NB4 (cell line): ENCODE measurements around the gene CD302.
"Not testable (repeated sequence)": the region's sequence is repeated elsewhere in the genome, so short reads cannot be mapped to it uniquely, and the experiment has no call there.

Experiments used
- DNase-seq: peaks from one replicate; pipeline ENCODE4 v3.0.0; 2010; ENCODE audit warnings: low read depth
- H3K4me3 ChIP-seq: one replicate; pipeline ENCODE4 v1.5.1; 2011; ENCODE audit warnings: mild to moderate bottlenecking, low read depth, low read length, moderate library complexity
- MYC ChIP-seq: IDR thresholded peaks from 2 replicates; pipeline ENCODE4 v1.6.1; 2011; ENCODE audit warnings: low read depth, low read length
- POLR2A ChIP-seq: IDR thresholded peaks from 2 replicates; pipeline ENCODE4 v1.6.1; 2011; ENCODE audit warnings: mild to moderate bottlenecking; ENCODE audit not compliant: insufficient read length; ENCODE audit errors: extremely low read depth
- TF ChIP-seq, protein P1 (sequence below): IDR thresholded peaks from 2 replicates; pipeline ENCODE4 v1.6.1; 2011; ENCODE audit warnings: low read depth, low read length
- TF ChIP-seq, protein P2 (sequence below): IDR thresholded peaks from one replicate; pipeline ENCODE4 v1.5.1; 2012; ENCODE audit warnings: low read depth, low read length

Gene CD302

DNA sequence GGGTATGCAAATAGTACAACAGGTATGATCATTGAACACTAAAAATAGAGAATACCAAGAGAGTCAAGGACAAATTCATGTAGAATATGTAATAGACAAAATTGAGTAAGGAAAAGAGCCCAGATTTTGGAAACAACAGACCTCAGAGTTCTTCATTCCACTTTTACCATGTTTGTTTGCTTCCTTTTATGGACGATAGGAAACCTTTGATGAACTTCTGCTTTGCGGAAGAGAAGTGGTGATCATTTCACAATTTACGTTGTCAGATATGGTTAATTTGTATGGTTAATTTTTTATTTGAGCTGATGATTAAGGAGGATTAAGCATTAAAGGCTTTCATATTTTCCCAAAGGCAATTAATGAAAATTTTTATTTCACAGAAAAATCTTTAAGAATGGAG is 69.4 kb downstream of the CD302 start:
- no peak overlapping the region for H3K4me3 ChIP-seq
- TF ChIP-seq, protein P1, sequence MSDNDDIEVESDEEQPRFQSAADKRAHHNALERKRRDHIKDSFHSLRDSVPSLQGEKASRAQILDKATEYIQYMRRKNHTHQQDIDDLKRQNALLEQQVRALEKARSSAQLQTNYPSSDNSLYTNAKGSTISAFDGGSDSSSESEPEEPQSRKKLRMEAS = no peak
- no peak for TF ChIP-seq POLR2A
- TF ChIP-seq, protein P2, sequence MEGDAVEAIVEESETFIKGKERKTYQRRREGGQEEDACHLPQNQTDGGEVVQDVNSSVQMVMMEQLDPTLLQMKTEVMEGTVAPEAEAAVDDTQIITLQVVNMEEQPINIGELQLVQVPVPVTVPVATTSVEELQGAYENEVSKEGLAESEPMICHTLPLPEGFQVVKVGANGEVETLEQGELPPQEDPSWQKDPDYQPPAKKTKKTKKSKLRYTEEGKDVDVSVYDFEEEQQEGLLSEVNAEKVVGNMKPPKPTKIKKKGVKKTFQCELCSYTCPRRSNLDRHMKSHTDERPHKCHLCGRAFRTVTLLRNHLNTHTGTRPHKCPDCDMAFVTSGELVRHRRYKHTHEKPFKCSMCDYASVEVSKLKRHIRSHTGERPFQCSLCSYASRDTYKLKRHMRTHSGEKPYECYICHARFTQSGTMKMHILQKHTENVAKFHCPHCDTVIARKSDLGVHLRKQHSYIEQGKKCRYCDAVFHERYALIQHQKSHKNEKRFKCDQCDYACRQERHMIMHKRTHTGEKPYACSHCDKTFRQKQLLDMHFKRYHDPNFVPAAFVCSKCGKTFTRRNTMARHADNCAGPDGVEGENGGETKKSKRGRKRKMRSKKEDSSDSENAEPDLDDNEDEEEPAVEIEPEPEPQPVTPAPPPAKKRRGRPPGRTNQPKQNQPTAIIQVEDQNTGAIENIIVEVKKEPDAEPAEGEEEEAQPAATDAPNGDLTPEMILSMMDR = no peak
- TF ChIP-seq MYC = no peak
- no peak for DNase-seq

DNA sequence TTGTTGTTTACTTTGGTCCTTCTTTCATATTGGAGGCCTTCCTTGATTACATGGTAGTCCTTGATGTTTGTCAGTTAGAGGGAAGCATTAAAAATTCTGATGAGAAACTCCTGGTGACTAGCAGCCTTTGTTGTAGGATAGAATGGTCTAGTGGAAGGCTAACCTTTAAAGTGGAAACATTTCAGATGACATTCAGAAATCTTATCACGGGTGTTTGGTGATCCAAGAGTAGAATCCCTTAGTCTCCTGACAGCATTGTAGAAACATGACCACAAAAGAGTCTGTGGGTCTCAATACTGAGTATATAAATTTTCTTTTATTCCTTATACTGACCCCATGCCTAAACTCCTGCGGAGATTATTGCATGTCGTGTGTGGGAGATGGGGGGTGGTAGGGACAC is 72.3 kb downstream of the CD302 start:
- DNase-seq = no peak
- H3K4me3 ChIP-seq = no peak overlapping the region
- TF ChIP-seq, protein P2 = no peak
- TF ChIP-seq MYC = no peak
- no peak for TF ChIP-seq POLR2A
- TF ChIP-seq, protein P1 = no peak

DNA sequence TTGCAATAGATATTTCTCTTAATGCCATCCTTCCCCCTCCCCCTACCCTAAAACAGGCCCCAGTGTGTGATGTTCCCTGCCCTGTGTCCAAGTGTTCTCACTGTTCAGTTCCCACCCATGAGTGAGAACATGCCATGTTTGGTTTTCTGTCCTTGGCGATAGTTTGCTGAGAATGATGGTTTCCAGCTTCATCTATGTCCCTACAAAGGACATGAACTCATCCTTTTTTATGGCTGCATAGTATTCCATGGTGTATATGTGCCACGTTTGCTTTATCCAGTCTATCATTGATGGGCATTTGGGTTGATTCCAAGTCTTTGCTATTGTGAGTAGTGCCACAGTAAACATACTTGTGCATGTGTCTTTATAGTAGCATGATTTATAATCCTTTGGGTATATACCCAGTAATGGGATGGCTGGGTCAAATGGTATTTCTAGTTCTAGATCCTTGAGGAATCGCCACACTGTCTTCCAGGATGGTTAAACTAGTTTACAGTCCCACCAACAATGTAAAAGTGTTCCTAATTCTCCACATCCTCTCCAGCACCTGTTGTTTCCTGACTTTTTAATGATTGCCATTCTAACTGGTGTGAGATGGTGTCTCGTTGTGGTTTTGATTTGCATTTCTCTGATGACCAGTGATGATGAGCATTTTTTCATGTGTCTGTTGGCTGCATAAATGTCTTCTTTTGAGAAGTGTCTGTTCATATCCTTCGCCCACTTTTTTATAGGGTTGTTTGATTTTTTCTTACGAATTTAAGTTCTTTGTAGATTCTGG is 73.0 kb downstream of the CD302 start:
- DNase-seq, H3K4me3 ChIP-seq: not testable (repeated sequence)

DNA sequence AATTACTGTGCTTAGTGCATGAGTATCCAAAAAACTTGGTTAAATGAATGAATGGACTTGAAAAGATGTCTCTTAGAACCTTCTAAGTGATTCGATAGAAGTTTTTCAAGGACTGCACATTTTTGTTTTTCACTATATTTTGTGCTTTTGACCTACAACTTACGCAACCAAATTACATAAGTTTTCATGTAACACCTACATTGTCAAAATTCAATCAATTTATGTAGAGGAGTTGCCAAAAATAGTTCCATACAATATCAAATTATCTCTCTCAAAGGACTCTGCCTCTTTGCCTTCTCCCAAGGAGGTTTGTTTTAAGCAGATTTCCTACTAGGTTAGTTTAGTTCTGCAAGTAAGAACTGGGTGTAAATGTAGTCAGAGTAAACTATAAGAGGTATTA is 75.4 kb downstream of the CD302 start:
- no peak for TF ChIP-seq POLR2A
- TF ChIP-seq, protein P2 = no peak
- no peak for TF ChIP-seq MYC
- TF ChIP-seq, protein P1 = no peak
- DNase-seq = no peak
- no peak overlapping the region for H3K4me3 ChIP-seq

DNA sequence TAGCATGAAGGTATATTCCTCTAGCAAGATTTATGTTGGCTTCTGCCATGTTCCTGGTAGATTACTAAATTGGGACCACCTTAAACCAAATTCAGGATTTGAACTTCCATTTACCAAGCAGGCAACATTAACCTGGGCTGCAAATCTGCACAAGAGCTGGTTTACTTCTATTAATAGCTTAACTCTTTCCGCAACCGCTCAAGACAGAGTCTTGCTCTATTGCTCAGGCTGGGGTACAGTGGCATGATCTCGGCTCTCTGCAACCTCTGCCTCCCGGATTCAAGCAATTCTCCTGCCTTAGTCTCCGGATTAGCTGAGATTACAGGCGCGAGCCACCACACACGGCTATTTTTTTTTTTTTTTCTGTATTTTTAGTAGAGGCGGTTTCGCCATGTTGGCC is 77.3 kb downstream of the CD302 start:
- no peak for DNase-seq
- no peak for TF ChIP-seq MYC
- TF ChIP-seq, protein P1 = no peak
- TF ChIP-seq, protein P2 = no peak
- no peak for TF ChIP-seq POLR2A
- no peak overlapping the region for H3K4me3 ChIP-seq
